ENCODE measurements around the gene ADGRB3. TPM values are rescaled to one million over a fixed set of nuclear protein-coding genes. Genes with fewer than 3 reads are reported as not detected.

ADGRB3 gene
- polyA plus RNA-seq, 1 experiment: not detected

GRCh38 chr6:69202768-69203167 is 567.7 kb downstream of the ADGRB3 start:
- TF ChIP-seq CTCF (IDR thresholded peaks at IDR 0.05; ENCODE audit: low read depth, low read length): no peak
- H3K4me3 ChIP-seq (ENCODE audit: low read depth, low read length): no peak overlapping the region
- ChIA-PET POLR2A (no interaction called here), CTCF (interaction anchor here (0.6 kb wide), 1 partner anchor 553 kb away, joined by 4 read pairs; no protein-coding TSS in a partner anchor)
- H3K9me3 ChIP-seq (ENCODE audit: control insufficient read depth, insufficient read depth, low read length): no peaks in the 10 kb centered on the region
- no peaks in the 10 kb centered on the region for H3K27me3 ChIP-seq (ENCODE audit: control insufficient read depth, insufficient read depth, low read length)
- DNase-seq (ENCODE audit: low read depth, low spot score): no peak
- H3K27ac ChIP-seq (ENCODE audit: low read depth, low read length): no peak overlapping the region

GRCh38 chr6:69216127-69216526 is 581.0 kb downstream of the ADGRB3 start:
- no peak for DNase-seq (ENCODE audit: low read depth, low spot score)
- Histone ChIP-seq H3K27ac (ENCODE audit: low read depth, low read length) (no peak overlapping the region), H3K4me3 (ENCODE audit: low read depth, low read length) (no peak overlapping the region), H3K9me3 (ENCODE audit: control insufficient read depth, insufficient read depth, low read length) (no peaks in the 10 kb centered on the region), H3K27me3 (ENCODE audit: control insufficient read depth, insufficient read depth, low read length) (no peaks in the 10 kb centered on the region)
- ChIA-PET POLR2A (no interaction called here), CTCF (no interaction called here)
- no peak for TF ChIP-seq CTCF (IDR thresholded peaks at IDR 0.05; ENCODE audit: low read depth, low read length)

GRCh38 chr6:69217343-69217742 is 582.3 kb downstream of the ADGRB3 start:
- no peaks in the 10 kb centered on the region for H3K27me3 ChIP-seq (ENCODE audit: control insufficient read depth, insufficient read depth, low read length)
- TF ChIP-seq CTCF (IDR thresholded peaks at IDR 0.05; ENCODE audit: low read depth, low read length): no peak
- no peak for DNase-seq (ENCODE audit: low read depth, low spot score)

GRCh38 chr6:69220375-69220774 is 585.3 kb downstream of the ADGRB3 start:
- Histone ChIP-seq H3K9me3 (ENCODE audit: control insufficient read depth, insufficient read depth, low read length) (no peaks in the 10 kb centered on the region), H3K27ac (ENCODE audit: low read depth, low read length) (no peak overlapping the region), H3K27me3 (ENCODE audit: control insufficient read depth, insufficient read depth, low read length) (no peaks in the 10 kb centered on the region), H3K4me3 (ENCODE audit: low read depth, low read length) (no peak overlapping the region)
- no peak for DNase-seq (ENCODE audit: low read depth, low spot score)
- CTCF ChIA-PET: no interaction called here
- TF ChIP-seq CTCF (IDR thresholded peaks at IDR 0.05; ENCODE audit: low read depth, low read length): no peak
- POLR2A ChIA-PET: no interaction called here

More at GRCh38 chr6:69217343-69217742, 582.3 kb downstream of the ADGRB3 start:
- Histone ChIP-seq H3K4me3 (ENCODE audit: low read depth, low read length) (no peak overlapping the region), H3K9me3 (ENCODE audit: control insufficient read depth, insufficient read depth, low read length) (no peaks in the 10 kb centered on the region), H3K27ac (ENCODE audit: low read depth, low read length) (no peak overlapping the region)
- POLR2A ChIA-PET: no interaction called here
- CTCF ChIA-PET: no interaction called here

- Histone ChIP-seq H3K4me3 (ENCODE audit: low read depth, low read length) (no peak overlapping the region), H3K27me3 (ENCODE audit: control insufficient read depth, insufficient read depth, low read length) (no peaks in the 10 kb centered on the region), H3K9me3 (ENCODE audit: control insufficient read depth, insufficient read depth, low read length) (no peaks in the 10 kb centered on the region), H3K27ac (ENCODE audit: low read depth, low read length) (no peak overlapping the region)
- POLR2A ChIA-PET: interaction anchor here (0.7 kb wide), 1 partner anchor 78 kb away, joined by 3 read pairs; no protein-coding TSS in a partner anchor
- CTCF ChIA-PET: no interaction called here
- no peak for DNase-seq (ENCODE audit: low read depth, low spot score)
- no peak for TF ChIP-seq CTCF (IDR thresholded peaks at IDR 0.05; ENCODE audit: low read depth, low read length)
Measured at GRCh38 chr6:69232008-69232407, 596.9 kb downstream of the ADGRB3 start.
